Vagina (tissue), 2 donors: ENCODE results near the gene NUP43.
"Not testable (repeated sequence)": the region's sequence is repeated elsewhere in the genome, so short reads cannot be mapped to it uniquely, and the experiment has no call there.

Experiments
- CTCF ChIP-seq, 3 experiments: fragments of 450-650 bp in 2 of 3; fragments of 200-600 bp in 1 of 3; sonication (generic) in 1 of 3; IDR thresholded peaks; one replicate each; pipeline ENCODE4 v1.5.1; 2017 to 2019; ENCODE audit warnings: antibody characterized with exemption in 3 of 3, mild to moderate bottlenecking in 2 of 3, moderate library complexity in 2 of 3
- POLR2AphosphoS5 ChIP-seq, 2 donors: sonication (generic); formaldehyde crosslinking; IDR thresholded peaks; one replicate each; pipeline ENCODE4 v1.9.0; 2017; ENCODE audit warnings: antibody characterized with exemption in 2 of 2, mild to moderate bottlenecking in 2 of 2, low read depth in 1 of 2; ENCODE audit not compliant: insufficient read depth in 1 of 2

DNA sequence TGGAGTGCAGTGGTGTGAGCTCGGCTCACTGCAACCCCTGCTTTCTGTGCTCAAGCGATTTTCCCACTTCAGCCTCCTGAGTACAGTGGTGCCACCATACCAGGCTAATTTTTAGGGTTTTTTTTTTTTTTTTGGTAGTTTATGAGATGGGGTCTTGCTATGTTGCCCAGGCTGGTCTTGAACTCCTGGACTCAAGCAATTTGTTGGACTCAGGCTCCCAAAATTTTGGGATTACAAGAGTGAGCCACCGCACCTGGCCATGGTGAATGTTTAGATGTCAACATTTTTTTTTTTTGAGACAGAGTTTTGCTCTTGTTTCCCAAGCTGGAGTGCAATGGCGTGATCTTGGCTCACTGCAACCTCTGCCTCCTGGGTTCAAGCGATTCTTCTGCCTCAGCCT is 5.6 kb upstream of the NUP43 start:
- not testable (repeated sequence) for TF ChIP-seq CTCF (IDR thresholded peaks at IDR 0.05); POLR2AphosphoS5 (IDR thresholded peaks at IDR 0.05; ENCODE audit: insufficient read depth in 1 of 2, low read depth in 1 of 2)
